ENCODE measurements around the gene TBC1D16.

- TF ChIP-seq PRDM15 (CRISPR knock-in tag; IDR thresholded peaks at IDR 0.05) = no peak
- no peak for TF ChIP-seq POLR2AphosphoS5 (IDR thresholded peaks at IDR 0.05; ENCODE audit: low read length)
- no peak for TF ChIP-seq CTCF (IDR thresholded peaks at IDR 0.05 in 2 of 3, conservative IDR thresholded peaks at IDR 0.05 in 1 of 3; ENCODE audit: control insufficient read depth in 2 of 3, extremely low read depth in 1 of 3, insufficient read depth in 1 of 3, low read depth in 3 of 3, low read length in 3 of 3)
- no peak for TF ChIP-seq POLR2A (IDR thresholded peaks at IDR 0.05; ENCODE audit: low read depth, low read length)
- TF ChIP-seq BACH1 (IDR thresholded peaks at IDR 0.05; ENCODE audit: borderline replicate concordance) = no peak
- TF ChIP-seq RAD51 (IDR thresholded peaks at IDR 0.05) = no peak
- TF ChIP-seq MAX (IDR thresholded peaks at IDR 0.05; ENCODE audit: low read depth, low read length) = no peak
- TF ChIP-seq TAF1 (IDR thresholded peaks at IDR 0.05; ENCODE audit: borderline replicate concordance, low read depth, low read length) = no peak
- TF ChIP-seq FOS (IDR thresholded peaks at IDR 0.05; ENCODE audit: borderline replicate concordance, extremely low read depth, insufficient read length) = no peak
- no peak for TF ChIP-seq SMC3 (IDR thresholded peaks at IDR 0.05; ENCODE audit: borderline replicate concordance, low read length)
Measured at GRCh38 chr17:80049986-80050385, 14.3 kb upstream of the TBC1D16 start.

Data from GM12878 (cell line).